Liver (tissue), 9 donors: ENCODE results near the gene AMT. TPM values are rescaled to one million over a fixed set of nuclear protein-coding genes. Genes with fewer than 3 reads are reported as not detected.

ENCODE experiments used
- DNase-seq: peaks from one replicate; pipeline ENCODE4 v3.0.0-alpha.2; 2017; ENCODE audit warnings: low spot score
- H3K27ac ChIP-seq, 2 donors: one replicate each; pipeline ENCODE4 v1.7.0; 2013; ENCODE audit warnings: inconsistent platforms in 2 of 2, low read length in 2 of 2, control low read depth in 1 of 2, low read depth in 1 of 2, mild to moderate bottlenecking in 1 of 2
- H3K27me3 ChIP-seq, 4 donors: one replicate each; pipeline versions ENCODE4 v1.6.1 to v1.7.0; 2013; ENCODE audit warnings: low read length in 3 of 4, inconsistent platforms in 1 of 4, mild to moderate bottlenecking in 1 of 4, moderate library complexity in 1 of 4; ENCODE audit not compliant: control insufficient read depth in 4 of 4, insufficient read depth in 4 of 4
- H3K36me3 ChIP-seq, 4 donors: one replicate each; pipeline versions ENCODE4 v1.6.1 to v1.7.0; 2013; ENCODE audit warnings: low read length in 3 of 4, mild to moderate bottlenecking in 3 of 4, low read depth in 1 of 4, moderate library complexity in 1 of 4; ENCODE audit not compliant: control insufficient read depth in 4 of 4, insufficient read depth in 3 of 4
- H3K4me1 ChIP-seq, 4 donors: one replicate each; pipeline versions ENCODE4 v1.6.1 to v1.7.0; 2013; ENCODE audit warnings: low read length in 3 of 4, mild to moderate bottlenecking in 3 of 4, moderate library complexity in 1 of 4; ENCODE audit not compliant: control insufficient read depth in 4 of 4, insufficient read depth in 4 of 4
- H3K4me3 ChIP-seq, 3 donors: one replicate each; pipeline versions ENCODE4 v1.6.1 to v1.7.0; 2013; ENCODE audit warnings: low read length in 3 of 3, control low read depth in 1 of 3, low read depth in 1 of 3, mild to moderate bottlenecking in 1 of 3
- H3K9ac ChIP-seq, 2 donors: one replicate each; pipeline ENCODE4 v1.7.0; 2013; ENCODE audit warnings: low read length in 2 of 2, mild to moderate bottlenecking in 2 of 2, moderate library complexity in 2 of 2, control low read depth in 1 of 2, low read depth in 1 of 2
- H3K9me3 ChIP-seq, 4 donors: one replicate each; pipeline versions ENCODE4 v1.6.1 to v1.7.0; 2013; ENCODE audit warnings: low read length in 3 of 4; ENCODE audit not compliant: control insufficient read depth in 4 of 4
- EGR1 ChIP-seq, 2 donors: IDR thresholded peaks; 2 replicates each; pipeline ENCODE4 v1.6.1; 2016 to 2018; ENCODE audit warnings: antibody characterized with exemption in 2 of 2, low read depth in 2 of 2
- FOXA1 ChIP-seq: IDR thresholded peaks from 2 replicates; pipeline ENCODE4 v1.6.1; 2016; ENCODE audit warnings: antibody characterized with exemption
- GABPA ChIP-seq, 2 donors: IDR thresholded peaks in 1 of 2; conservative IDR thresholded peaks in 1 of 2; 2 replicates each; pipeline ENCODE4 v1.6.1; 2016; ENCODE audit warnings: antibody characterized with exemption in 2 of 2, mild to moderate bottlenecking in 1 of 2, moderate library complexity in 1 of 2
- HNF4A ChIP-seq, 2 donors: conservative IDR thresholded peaks; 2 replicates each; pipeline ENCODE4 v1.6.1; 2016; ENCODE audit warnings: antibody characterized with exemption in 2 of 2, mild to moderate bottlenecking in 2 of 2
- HNF4G ChIP-seq: IDR thresholded peaks from 2 replicates; pipeline ENCODE4 v1.6.1; 2016; ENCODE audit warnings: antibody characterized with exemption
- JUND ChIP-seq, 2 donors: IDR thresholded peaks; 2 replicates each; pipeline ENCODE4 v1.6.1; 2016; ENCODE audit warnings: antibody characterized with exemption in 2 of 2
- MAX ChIP-seq: IDR thresholded peaks from 2 replicates; pipeline ENCODE4 v1.6.1; 2016; ENCODE audit warnings: antibody characterized with exemption
- NR2F2 ChIP-seq: IDR thresholded peaks from 2 replicates; pipeline ENCODE4 v1.6.1; 2016; ENCODE audit warnings: antibody characterized with exemption
- RAD21 ChIP-seq, 2 donors: IDR thresholded peaks; 2 replicates each; pipeline ENCODE4 v1.6.1; 2016; ENCODE audit warnings: antibody characterized with exemption in 2 of 2, mild to moderate bottlenecking in 2 of 2
- REST ChIP-seq: IDR thresholded peaks from 2 replicates; pipeline ENCODE4 v1.6.1; 2016; ENCODE audit warnings: antibody characterized with exemption, mild to moderate bottlenecking
- RXRA ChIP-seq, 2 donors: IDR thresholded peaks; 2 replicates each; pipeline ENCODE4 v1.6.1; 2017 to 2018; ENCODE audit warnings: antibody characterized with exemption in 2 of 2, mild to moderate bottlenecking in 1 of 2
- SP1 ChIP-seq: IDR thresholded peaks from 2 replicates; pipeline ENCODE4 v1.6.1; 2018; ENCODE audit warnings: antibody characterized with exemption, mild to moderate bottlenecking
- YY1 ChIP-seq: IDR thresholded peaks from 2 replicates; pipeline ENCODE4 v1.6.1; 2016; ENCODE audit warnings: antibody characterized with exemption, mild to moderate bottlenecking
- ZBTB33 ChIP-seq: IDR thresholded peaks from 2 replicates; pipeline ENCODE4 v1.6.1; 2016; ENCODE audit warnings: antibody characterized with exemption
- WGBS: extraction: QIAGEN DNeasy Blood & Tissue Kit; methylation state at CpG from one replicate; pipeline ENCODE4 v1.1.7; 2013; 5-methylcytosine and 5-hydroxymethylcytosine counted together
- polyA plus RNA-seq, 2 donors: library from polyadenylated mRNA; stranded (reverse) in 1 of 2; unstranded in 1 of 2; fragments of 200-250 nt in 1 of 2; fragments of >200 nt in 1 of 2; fragmentation: Nextera tagmentation in 1 of 2; extraction: Ambion mirVana in 1 of 2; gene quantifications; one replicate each; pipeline versions ENCODE4 v1.2.1 to v1.2.3, GENCODE V29; 2013 to 2015
- total RNA-seq, 2 donors: library from RNA; depleted of rRNA; stranded (reverse); fragments of >200 nt; gene quantifications; one replicate each; pipeline ENCODE4 v1.2.3, GENCODE V29; 2014
- TF ChIP-seq, protein P1 (sequence below): IDR thresholded peaks from 2 replicates; pipeline ENCODE4 v1.6.1; 2016; ENCODE audit warnings: antibody characterized with exemption
- donor health status: healthy.
- donor health status: healthy.
- donor health status: healthy.
- donor health status: healthy.
- donor health status: healthy.

AMT gene
- total and polyA plus RNA-seq, 4 donors, result 15.6 to 28.7 (median 25.5) TPM

GRCh38 chr3:49427586-49427985, 5.3 kb upstream of the AMT start:
- Histone ChIP-seq H3K9me3 (no peaks in the 10 kb centered on the region), H3K27ac (no peak overlapping the region), H3K27me3 (no peaks in the 10 kb centered on the region), H3K36me3 (peaks cover 0 to 14% (median 7%) of the 10 kb centered on the region in 4 donors), H3K4me1 (peaks cover 4 to 17% (median 8%) of the 10 kb centered on the region in 4 donors), H3K4me3 (no peak overlapping the region), H3K9ac (no peak overlapping the region)
- WGBS, result 94% methylated on average over 2 of the region's 2 CpGs
- DNase-seq, result no peak
- TF ChIP-seq GABPA (IDR thresholded peaks at IDR 0.05 in 1 of 2, conservative IDR thresholded peaks at IDR 0.05 in 1 of 2) (no peak), NR2F2 (no peak), SP1 (no peak), YY1 (no peak), EGR1 (IDR thresholded peaks at IDR 0.05; ENCODE audit: low read depth in 2 of 2) (no peak), ZBTB33 (no peak), FOXA1 (no peak), HNF4G (no peak), HNF4A (conservative IDR thresholded peaks at IDR 0.05) (no peak), REST (no peak), RXRA (IDR thresholded peaks at IDR 0.05) (no peak)
- TF ChIP-seq, protein P1, sequence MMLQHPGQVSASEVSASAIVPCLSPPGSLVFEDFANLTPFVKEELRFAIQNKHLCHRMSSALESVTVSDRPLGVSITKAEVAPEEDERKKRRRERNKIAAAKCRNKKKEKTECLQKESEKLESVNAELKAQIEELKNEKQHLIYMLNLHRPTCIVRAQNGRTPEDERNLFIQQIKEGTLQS, result no peak

DNA sequence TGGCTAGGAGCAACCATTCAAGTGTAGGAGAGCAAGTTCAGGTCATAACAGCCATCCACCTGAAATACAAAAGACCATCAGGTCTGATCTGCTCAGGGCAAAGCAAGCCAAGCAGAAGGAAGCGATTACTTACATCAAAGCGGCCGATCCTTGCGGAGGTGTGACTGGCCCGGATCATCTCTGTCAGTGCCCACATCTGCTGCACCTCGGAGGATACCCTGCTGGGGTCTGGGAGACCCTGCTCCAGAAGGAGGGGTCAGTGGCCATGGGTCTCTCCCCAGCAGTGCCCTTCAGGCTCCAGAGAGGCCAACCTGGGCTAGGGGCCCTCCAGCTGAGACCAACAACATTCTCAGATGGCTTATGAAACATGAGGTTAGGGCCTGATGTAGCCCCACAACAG, 2.5 kb upstream of the AMT start:
- no peak for DNase-seq
- Histone ChIP-seq H3K4me1 (peaks cover 5 to 32% (median 27%) of the 10 kb centered on the region in 4 donors), H3K9me3 (no peaks in the 10 kb centered on the region), H3K27ac (no peak overlapping the region), H3K36me3 (peaks cover 0 to 14% (median 7%) of the 10 kb centered on the region in 4 donors), H3K9ac (no peak overlapping the region), H3K27me3 (no peaks in the 10 kb centered on the region), H3K4me3 (no peak overlapping the region)
- no peak for TF ChIP-seq RAD21 (IDR thresholded peaks at IDR 0.05)
- no peak for TF ChIP-seq RXRA (IDR thresholded peaks at IDR 0.05)
- TF ChIP-seq EGR1 (IDR thresholded peaks at IDR 0.05; ENCODE audit: low read depth in 2 of 2), result no peak
- no peak for TF ChIP-seq JUND (IDR thresholded peaks at IDR 0.05)
- TF ChIP-seq SP1, result no peak
- no peak for TF ChIP-seq FOXA1
- TF ChIP-seq MAX, result no peak
- TF ChIP-seq NR2F2, result no peak
- TF ChIP-seq ZBTB33, result no peak
- WGBS, result 97% methylated on average over 6 of the region's 6 CpGs
